Left lung (tissue), 10 donors: ENCODE data around the gene TBC1D17. TPM values are rescaled to one million over a fixed set of nuclear protein-coding genes. Genes with fewer than 3 reads are reported as not detected.

Source experiments
- ATAC-seq: fragments of 200-7000 bp; cut with Tn5 transposase; one replicate; pipeline ENCODE4 v1.9.1; 2020; ENCODE audit warnings: moderate library complexity
- DNase-seq, 4 donors: peaks; one replicate each; pipeline ENCODE4 v3.0.0-alpha.2; 2013 to 2020
- H3K27ac ChIP-seq, 2 donors: fragments of 200-600 bp; sonication (generic) in 1 of 2; one replicate each; pipeline versions ENCODE4 v1.5.0 to v1.8.0; 2020 to 2021
- H3K27me3 ChIP-seq, 2 donors: fragments of 200-600 bp; sonication (generic) in 1 of 2; one replicate each; pipeline versions ENCODE4 v1.5.0 to v1.8.0; 2020 to 2021
- H3K36me3 ChIP-seq, 2 donors: fragments of 200-600 bp; sonication (generic) in 1 of 2; one replicate each; pipeline versions ENCODE4 v1.5.0 to v1.8.0; 2020 to 2021
- H3K4me1 ChIP-seq, 2 donors: fragments of 200-600 bp; one replicate each; pipeline ENCODE4 v1.8.0; 2021
- H3K4me3 ChIP-seq, 2 donors: fragments of 200-600 bp; sonication (generic) in 1 of 2; one replicate each; pipeline versions ENCODE4 v1.5.0 to v1.8.0; 2020 to 2021; ENCODE audit warnings: mild to moderate bottlenecking in 1 of 2
- H3K9me3 ChIP-seq, 2 donors: fragments of 200-600 bp; sonication (generic) in 1 of 2; one replicate each; pipeline versions ENCODE4 v1.5.0 to v1.8.0; 2020 to 2021
- intact Hi-C, 2 donors: fragments of 100-400 bp; cut with DNase I; formaldehyde crosslinking; loops; one replicate each; pipeline versions ENCODE4 v1.11.2 to v1.14.2; 2022
- polyA plus RNA-seq, 6 donors: library from polyadenylated mRNA; unstranded; fragments of 120-200 nt; gene quantifications; one replicate each; pipeline ENCODE4 v1.2.1, GENCODE V29; 2013; ENCODE audit not compliant: insufficient read length in 6 of 6
- total RNA-seq, 2 donors: library from RNA; stranded (reverse); fragmentation: NEBNext Ultra II Directional; extraction: Animal tissue kit (Norgen Biotek cat#: 25700); gene quantifications; one replicate each; pipeline ENCODE4 v1.2.1, GENCODE V29; 2021
- TF ChIP-seq, protein P1 (sequence below), 2 donors: fragments of 200-600 bp; sonication (generic) in 1 of 2; IDR thresholded peaks; one replicate each; pipeline versions ENCODE4 v1.5.0 to v1.8.0; 2021; ENCODE audit warnings: antibody characterized with exemption in 2 of 2
- donor health status: DM: no; HTN: yes; CAD: no.
- donor health status: DM: no; HTN: no; CAD: no.

Gene TBC1D17
- total and polyA plus RNA-seq, 8 donors, result 35.2 to 47.2 (median 45.0) TPM

- Histone ChIP-seq H3K4me3 (peak overlapping the region; percentile 45 to 63), H3K27ac (peak overlapping the region; percentile 93 to 97), H3K9me3 (no peaks in the 10 kb centered on the region), H3K27me3 (no peaks in the 10 kb centered on the region), H3K4me1 (peaks cover 19 to 56% of the 10 kb centered on the region in 2 donors), H3K36me3 (peaks cover 0 to 34% of the 10 kb centered on the region in 2 donors)
- DNase-seq, result peak; percentile 94 to 99 (median 97)
- TF ChIP-seq, protein P1, sequence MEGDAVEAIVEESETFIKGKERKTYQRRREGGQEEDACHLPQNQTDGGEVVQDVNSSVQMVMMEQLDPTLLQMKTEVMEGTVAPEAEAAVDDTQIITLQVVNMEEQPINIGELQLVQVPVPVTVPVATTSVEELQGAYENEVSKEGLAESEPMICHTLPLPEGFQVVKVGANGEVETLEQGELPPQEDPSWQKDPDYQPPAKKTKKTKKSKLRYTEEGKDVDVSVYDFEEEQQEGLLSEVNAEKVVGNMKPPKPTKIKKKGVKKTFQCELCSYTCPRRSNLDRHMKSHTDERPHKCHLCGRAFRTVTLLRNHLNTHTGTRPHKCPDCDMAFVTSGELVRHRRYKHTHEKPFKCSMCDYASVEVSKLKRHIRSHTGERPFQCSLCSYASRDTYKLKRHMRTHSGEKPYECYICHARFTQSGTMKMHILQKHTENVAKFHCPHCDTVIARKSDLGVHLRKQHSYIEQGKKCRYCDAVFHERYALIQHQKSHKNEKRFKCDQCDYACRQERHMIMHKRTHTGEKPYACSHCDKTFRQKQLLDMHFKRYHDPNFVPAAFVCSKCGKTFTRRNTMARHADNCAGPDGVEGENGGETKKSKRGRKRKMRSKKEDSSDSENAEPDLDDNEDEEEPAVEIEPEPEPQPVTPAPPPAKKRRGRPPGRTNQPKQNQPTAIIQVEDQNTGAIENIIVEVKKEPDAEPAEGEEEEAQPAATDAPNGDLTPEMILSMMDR (IDR thresholded peaks at IDR 0.05), result peak in 1 of 2 donors; percentile 12
- peak; percentile 80 for ATAC-seq
- intact Hi-C loops, result no loop called here
These were observed 7.8 kb upstream of the TBC1D17 start for GRCh38 chr19:49869484-49870308.

GRCh38 chr19:49870309-49870901 lies 7.1 kb upstream of the TBC1D17 start:
- H3K36me3 ChIP-seq, result peaks cover 0 to 31% of the 10 kb centered on the region in 2 donors
- TF ChIP-seq, protein P1 (IDR thresholded peaks at IDR 0.05), result no peak
- H3K9me3 ChIP-seq, result no peaks in the 10 kb centered on the region
- peak overlapping the region; percentile 92 to 97 for H3K27ac ChIP-seq
- H3K4me3 ChIP-seq, result peak overlapping the region; percentile 45 to 63
- intact Hi-C loops, result no loop called here
- ATAC-seq (no peak), DNase-seq (peak in 1 of 4 donors; percentile 78)
- H3K27me3 ChIP-seq, result no peaks in the 10 kb centered on the region
- peaks cover 19 to 58% of the 10 kb centered on the region in 2 donors for H3K4me1 ChIP-seq

- Histone ChIP-seq H3K4me3 (no peak overlapping the region), H3K36me3 (peaks cover 0 to 31% of the 10 kb centered on the region in 2 donors), H3K4me1 (peaks cover 9 to 52% of the 10 kb centered on the region in 2 donors)
These were observed 6.0 kb upstream of the TBC1D17 start for GRCh38 chr19:49871349-49871985.

DNA sequence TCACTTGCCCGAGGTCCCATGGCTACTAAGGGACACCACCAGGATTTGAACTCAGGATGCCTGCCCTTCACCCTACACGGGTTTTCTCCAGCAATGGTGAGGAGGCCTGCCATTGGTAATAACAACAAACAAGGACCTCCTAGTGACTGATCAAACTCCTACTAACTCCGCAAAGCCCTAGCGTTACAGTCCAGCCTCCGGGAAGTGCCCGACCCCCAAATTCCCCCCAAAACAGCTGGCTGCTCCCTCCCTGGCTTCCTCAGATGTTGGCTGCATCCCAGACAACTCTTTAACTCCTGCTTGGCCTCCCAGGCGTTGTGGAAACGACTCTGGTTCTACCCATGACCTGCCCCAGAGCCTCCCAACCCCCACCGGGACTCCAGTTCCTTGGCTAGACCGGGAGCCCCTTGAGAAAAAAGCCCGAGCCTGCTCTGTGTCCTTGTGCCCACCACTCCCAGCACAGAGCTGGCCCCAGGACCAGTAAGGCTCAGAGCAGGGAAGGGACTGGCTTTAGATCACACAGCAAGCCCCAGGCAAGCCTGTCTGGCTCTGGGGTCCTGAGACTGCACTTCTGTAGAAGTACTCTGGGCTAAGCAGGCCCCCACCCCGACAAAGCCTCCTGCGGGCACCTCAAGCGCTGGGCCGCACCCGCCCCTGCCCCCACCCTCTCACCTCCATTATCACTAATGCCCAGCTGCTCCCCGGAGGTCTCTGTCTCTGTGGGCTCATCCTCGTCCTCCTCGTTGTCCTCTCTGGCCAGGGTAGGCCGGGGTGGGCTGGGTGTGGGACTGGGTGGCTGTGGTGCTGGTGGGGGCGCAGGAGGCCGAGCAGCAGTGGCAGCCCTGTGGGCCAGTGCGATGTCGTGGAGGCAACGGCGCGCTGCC lies 5.0 kb upstream of the TBC1D17 start:
- H3K4me3 ChIP-seq, result no peak overlapping the region
- intact Hi-C loops, result no loop called here

More at GRCh38 chr19:49871349-49871985, 6.0 kb upstream of the TBC1D17 start:
- ATAC-seq, result no peak
- H3K27ac ChIP-seq, result no peak overlapping the region
- TF ChIP-seq, protein P1 (IDR thresholded peaks at IDR 0.05), result no peak
- H3K27me3 ChIP-seq, result no peaks in the 10 kb centered on the region
- intact Hi-C loops, result no loop called here
- peak in 1 of 4 donors; percentile 50 for DNase-seq
- no peaks in the 10 kb centered on the region for H3K9me3 ChIP-seq

More for the DNA sequence above, 5.0 kb upstream of the TBC1D17 start:
- Histone ChIP-seq H3K27me3 (no peaks in the 10 kb centered on the region), H3K27ac (no peak overlapping the region), H3K4me1 (peaks cover 5 to 48% of the 10 kb centered on the region in 2 donors), H3K9me3 (no peaks in the 10 kb centered on the region), H3K36me3 (peaks cover 0 to 31% of the 10 kb centered on the region in 2 donors)
- TF ChIP-seq, protein P1 (IDR thresholded peaks at IDR 0.05), result no peak
- DNase-seq (peak in 1 of 4 donors; percentile 54), ATAC-seq (no peak)
